NCI-H2029 (cell line): ENCODE results near the gene PRKACA.
"Not testable (repeated sequence)": the region's sequence is repeated elsewhere in the genome, so short reads cannot be mapped to it uniquely, and the experiment has no call there.

Experiments used
- DNase-seq: peaks from one replicate; lab custom pipeline; 2025; lab: John Stamatoyannopoulos, UW

Gene PRKACA

GRCh38 chr19:14066134-14066533 lies 51.4 kb downstream of the PRKACA start:
- DNase-seq: no peak

GRCh38 chr19:14063105-14063504 lies 54.5 kb downstream of the PRKACA start:
- no peak for DNase-seq

GRCh38 chr19:14062558-14062855 lies 55.1 kb downstream of the PRKACA start:
- no peak for DNase-seq

- DNase-seq: no peak
Measured at GRCh38 chr19:14061751-14062557, 55.6 kb downstream of the PRKACA start, which contains the start of gene PALM3. Gene PALM3 (minus strand): TSS chr19:14062076. CDS start chr19:14061980, 96 bp downstream.

- no peak for DNase-seq
Measured at GRCh38 chr19:14061081-14061749, 56.3 kb downstream of the PRKACA start.

GRCh38 chr19:14059652-14060155 lies 57.9 kb downstream of the PRKACA start:
- no peak for DNase-seq

GRCh38 chr19:14059093-14059480 lies 58.5 kb downstream of the PRKACA start:
- DNase-seq: no peak

- no peak for DNase-seq
Measured at GRCh38 chr19:14058182-14059092, 59.1 kb downstream of the PRKACA start.

GRCh38 chr19:14056741-14057356 lies 60.7 kb downstream of the PRKACA start:
- no peak for DNase-seq

- no peak for DNase-seq
Measured at GRCh38 chr19:14056069-14056666, 61.4 kb downstream of the PRKACA start.

- DNase-seq: no peak
Measured at GRCh38 chr19:14055396-14055795, 62.2 kb downstream of the PRKACA start.

GRCh38 chr19:14054721-14055120 lies 62.8 kb downstream of the PRKACA start:
- DNase-seq: no peak

GRCh38 chr19:14054099-14054498 lies 63.5 kb downstream of the PRKACA start:
- no peak for DNase-seq

- DNase-seq: no peak
Measured at GRCh38 chr19:14053500-14053899, 64.1 kb downstream of the PRKACA start.

- DNase-seq: no peak
Measured at GRCh38 chr19:14053032-14053431, 64.5 kb downstream of the PRKACA start.

GRCh38 chr19:14052470-14052869 lies 65.1 kb downstream of the PRKACA start:
- DNase-seq: no peak

GRCh38 chr19:14051980-14052379 lies 65.6 kb downstream of the PRKACA start:
- DNase-seq: no peak

- not testable (repeated sequence) for DNase-seq
Measured at GRCh38 chr19:14050961-14051360, 66.6 kb downstream of the PRKACA start.

GRCh38 chr19:14050512-14050911 lies 67.0 kb downstream of the PRKACA start:
- DNase-seq: no peak

GRCh38 chr19:14048443-14049153 lies 69.0 kb downstream of the PRKACA start:
- DNase-seq: peak; percentile 21

GRCh38 chr19:14047866-14048265 lies 69.7 kb downstream of the PRKACA start:
- not testable (repeated sequence) for DNase-seq
